ENCODE results near the gene RRAGB.

DNA sequence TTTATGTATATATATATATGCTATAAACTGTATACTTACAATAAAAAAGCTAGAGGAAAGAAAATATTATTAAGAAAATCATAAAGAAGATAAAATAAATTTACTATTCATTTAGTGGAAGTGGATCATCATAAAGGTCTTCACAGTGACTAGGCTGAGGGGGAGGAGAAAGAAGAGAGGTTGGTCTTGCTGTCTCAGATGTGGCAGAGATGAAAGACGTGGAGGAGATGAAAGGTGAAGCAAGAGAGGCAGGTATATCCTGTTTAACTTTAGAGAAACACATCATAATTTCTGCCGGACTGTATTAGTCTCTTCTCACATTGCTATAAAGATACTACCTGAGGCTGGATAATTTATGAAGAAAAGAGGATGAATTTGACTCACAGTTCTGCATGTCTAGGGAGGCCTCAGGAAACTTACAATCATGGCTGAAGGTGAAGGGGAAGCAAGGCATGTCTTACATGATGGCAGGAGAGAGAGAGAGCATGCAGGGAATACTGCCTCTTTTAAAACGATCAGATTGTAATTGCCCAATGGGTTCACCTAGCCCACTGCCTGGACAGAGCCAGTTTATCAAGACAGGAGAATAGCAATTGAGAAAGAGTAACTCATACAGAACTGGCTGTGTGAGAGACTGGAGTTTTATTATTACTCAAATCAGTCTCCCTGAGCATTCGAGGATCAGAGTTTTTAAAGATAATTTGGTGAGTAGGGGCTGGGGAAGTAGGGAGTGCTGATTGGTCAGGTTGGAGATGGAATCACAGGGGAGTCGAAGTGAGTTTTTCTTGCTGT, 22.1 kb upstream of the RRAGB start:
- no peak for TF ChIP-seq EZH2 (IDR thresholded peaks at IDR 0.05; ENCODE audit: borderline replicate concordance, insufficient read depth, low read depth, low read length, poor library complexity, severe bottlenecking)
- TF ChIP-seq CTCF (IDR thresholded peaks at IDR 0.05): no peak
